CD4-positive, alpha-beta T cell treated with Interleukin-2 at 100 ng/mL for 4 hours (primary cell): ENCODE measurements around the gene CGNL1.

ENCODE experiments used
- DNase-seq: peaks from one replicate; pipeline ENCODE4 v3.0.0-alpha.2; 2020; ENCODE audit warnings: low spot score

The CGNL1 gene

DNA sequence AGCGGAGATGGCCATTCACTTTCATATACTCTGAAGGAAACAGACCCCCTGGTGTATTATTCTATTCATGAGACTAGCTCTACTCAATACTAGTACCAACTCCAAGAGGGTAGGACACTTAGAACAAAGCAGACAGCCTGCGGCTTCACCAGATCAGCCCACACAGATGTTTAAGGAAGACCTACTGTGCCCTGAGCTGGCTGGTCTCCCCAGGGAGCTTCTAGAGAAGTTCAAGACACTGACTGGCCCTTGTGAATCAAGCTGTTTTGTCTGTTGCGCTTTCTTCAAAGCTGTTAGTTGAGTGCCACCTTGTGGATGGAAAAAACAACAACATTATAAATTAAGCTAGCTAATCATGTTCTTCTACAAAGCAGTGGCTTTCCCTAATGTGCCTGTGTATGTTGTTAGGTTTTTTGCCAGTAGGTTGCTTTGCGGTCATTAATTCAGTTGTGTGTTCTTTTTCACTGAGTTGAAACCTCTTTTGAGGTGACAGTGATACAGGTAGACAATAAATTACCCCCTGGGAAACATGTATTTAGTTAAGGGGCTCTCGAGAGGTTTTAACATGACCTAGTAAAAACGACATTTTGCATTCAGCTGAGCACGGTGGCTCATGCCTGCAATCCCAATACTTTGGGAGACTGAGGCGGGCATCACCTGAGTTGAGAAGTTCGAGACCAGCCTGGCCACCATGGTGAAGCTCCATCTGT lies 151.2 kb downstream of the CGNL1 start:
- DNase-seq: peak; percentile 27

DNA sequence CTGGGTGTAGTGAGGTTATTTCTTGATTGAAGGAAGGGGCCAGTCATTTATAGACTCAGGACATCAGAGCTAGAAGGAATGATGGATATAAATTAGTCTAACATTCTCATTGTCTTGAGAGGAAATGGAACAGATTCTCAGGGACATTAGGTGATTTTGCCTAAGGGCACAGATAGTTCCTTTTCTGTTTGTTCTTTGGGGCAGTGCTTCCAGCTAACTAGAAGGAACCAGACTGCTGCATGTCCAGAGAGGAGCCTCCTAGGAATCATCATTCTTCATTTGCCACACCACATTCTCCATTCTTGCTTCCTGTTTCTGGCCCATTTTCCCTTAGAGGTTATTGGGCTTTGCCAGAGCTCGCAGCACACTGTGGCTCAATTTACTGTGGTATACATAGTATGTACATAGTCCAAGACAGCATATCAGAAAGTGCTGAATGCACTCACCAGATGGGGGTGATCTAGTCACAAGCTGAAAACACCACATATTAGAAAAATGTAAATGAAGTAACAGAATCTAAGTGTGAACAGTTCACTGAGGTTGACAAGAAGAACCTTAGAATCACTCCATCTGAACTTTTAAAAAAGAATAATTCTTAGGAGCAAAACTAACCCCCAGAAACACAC lies 152.7 kb downstream of the CGNL1 start:
- DNase-seq: no peak

DNA sequence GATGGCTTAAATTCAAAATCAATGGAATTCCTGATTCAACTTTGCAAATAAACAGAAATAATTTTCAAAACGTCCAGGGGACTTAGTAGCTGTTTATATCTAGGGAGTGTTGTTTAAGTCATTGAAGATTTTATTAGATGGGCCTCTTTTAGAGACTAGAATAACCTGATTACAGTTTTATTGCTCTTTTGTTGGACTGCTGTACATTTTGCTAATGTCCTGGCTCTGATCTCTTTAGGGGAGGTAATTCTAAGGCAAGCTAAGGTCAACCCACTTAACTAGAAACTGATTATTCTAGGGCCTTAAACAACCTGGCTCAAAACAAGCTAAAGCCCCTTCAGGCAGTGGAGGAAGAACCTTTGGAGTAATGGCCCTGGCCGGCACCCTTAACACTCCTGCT lies 153.4 kb downstream of the CGNL1 start:
- no peak for DNase-seq

DNA sequence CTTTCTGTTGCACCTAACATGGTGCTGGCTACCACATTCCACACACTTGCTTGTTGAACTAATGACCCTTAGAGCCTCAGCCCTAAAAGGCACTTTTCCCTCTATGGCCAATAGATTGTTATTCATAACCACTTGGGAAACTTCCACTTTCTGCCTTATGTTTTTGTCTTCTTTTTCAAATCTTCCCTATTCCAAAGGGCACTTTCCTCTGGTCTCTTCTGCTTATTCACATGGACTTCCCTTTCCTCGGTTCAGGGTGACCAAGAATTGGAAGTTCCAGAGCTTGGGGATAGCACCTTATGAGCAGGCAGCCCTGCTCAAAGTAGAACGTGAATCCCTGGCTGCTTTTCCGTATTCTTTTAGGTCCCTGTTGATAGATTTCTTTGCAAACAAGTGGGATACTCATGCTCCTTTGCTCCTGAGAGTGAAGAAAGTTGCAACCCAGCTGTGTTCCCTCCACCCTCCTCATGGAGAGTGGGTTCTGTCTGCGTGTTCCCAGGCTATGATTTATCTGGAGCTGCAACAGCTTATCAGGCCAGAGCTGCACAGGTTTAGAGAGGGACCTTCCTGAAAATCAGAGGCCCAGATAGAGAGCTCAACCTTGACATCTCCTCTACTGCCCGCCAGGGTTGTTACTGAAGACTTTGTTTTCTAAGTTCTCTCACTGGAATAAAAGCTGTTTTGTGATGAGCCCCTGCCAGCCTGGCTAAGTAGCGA lies 156.6 kb downstream of the CGNL1 start:
- no peak for DNase-seq

GRCh38 chr15:57533448-57533799 lies 157.1 kb downstream of the CGNL1 start:
- DNase-seq: no peak

- no peak for DNase-seq
Measured at GRCh38 chr15:57534281-57534680, 158.0 kb downstream of the CGNL1 start.

- DNase-seq: no peak
Measured at GRCh38 chr15:57537072-57537471, 160.8 kb downstream of the CGNL1 start.

DNA sequence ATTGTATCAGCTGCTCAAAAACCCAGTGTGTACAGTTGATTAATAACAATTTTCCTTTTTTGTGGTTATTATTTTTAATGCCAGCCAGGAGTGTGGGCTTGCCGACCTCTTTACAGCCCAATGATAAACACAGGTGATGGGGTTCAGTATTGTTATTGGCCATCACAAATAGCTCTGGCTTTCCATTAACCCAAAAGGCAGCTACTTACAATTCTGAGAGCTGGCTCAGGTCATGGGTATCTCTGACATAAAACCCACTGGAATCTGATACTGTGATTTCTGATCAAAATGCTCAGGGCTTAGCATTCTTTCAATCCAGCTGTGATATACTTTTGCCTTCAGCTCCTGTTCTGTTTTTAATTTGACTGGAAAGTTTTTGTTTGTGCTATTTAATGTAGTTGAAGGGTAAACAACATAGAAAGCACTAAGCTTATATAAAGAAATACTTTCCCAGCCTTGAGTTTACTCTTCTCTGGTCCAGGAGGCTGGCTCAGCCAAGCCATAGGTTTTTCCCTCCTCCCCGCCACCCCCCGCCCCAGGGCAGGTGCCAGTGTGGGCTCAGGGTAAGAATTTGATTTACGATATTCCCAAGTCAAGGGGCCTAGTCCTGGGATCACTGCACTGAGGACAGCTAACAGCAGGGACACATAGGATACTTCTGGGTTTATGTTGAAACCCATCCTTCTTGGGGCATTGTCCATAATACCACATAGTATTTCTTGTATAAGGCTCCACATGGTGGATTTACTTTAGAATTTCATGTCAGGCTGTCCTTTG lies 161.4 kb downstream of the CGNL1 start:
- no peak for DNase-seq

DNA sequence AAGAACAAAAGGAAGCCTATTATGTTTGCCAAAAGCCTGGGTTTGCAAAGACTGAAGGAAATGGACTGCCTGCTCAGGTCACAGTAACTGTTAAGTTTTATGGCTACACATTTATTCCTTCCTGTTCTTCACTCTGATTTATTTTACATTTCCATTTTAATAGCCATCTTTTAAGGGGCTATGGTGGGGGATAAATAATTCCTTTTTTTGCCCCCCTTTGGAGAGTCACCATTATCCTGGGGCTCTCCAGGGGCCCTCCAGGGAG lies 161.9 kb downstream of the CGNL1 start:
- no peak for DNase-seq

DNA sequence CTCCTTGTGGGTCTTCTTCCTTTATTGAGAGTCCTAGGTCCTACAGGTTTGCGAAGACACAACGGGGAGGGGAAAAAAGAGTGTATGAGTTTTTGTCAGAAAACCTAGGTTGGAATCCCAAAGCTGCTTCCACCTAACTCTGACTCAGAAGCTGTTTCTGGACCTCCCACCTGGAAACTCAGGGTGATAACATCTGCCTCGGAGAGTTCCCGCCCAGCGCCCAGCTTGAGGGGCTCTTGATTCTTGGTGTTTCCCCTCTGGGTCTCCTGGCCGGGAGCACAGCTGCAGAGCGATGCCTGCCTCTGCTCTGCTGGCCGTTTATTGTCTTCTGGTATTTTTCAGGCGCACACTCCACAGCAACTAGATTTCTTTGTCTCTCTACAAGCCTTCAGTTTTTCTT lies 162.5 kb downstream of the CGNL1 start:
- no peak for DNase-seq

GRCh38 chr15:57540211-57540610 lies 163.9 kb downstream of the CGNL1 start:
- no peak for DNase-seq

- DNase-seq: no peak
Measured at GRCh38 chr15:57540736-57541135, 164.4 kb downstream of the CGNL1 start.

- no peak for DNase-seq
Measured at GRCh38 chr15:57541271-57541670, 165.0 kb downstream of the CGNL1 start.

DNA sequence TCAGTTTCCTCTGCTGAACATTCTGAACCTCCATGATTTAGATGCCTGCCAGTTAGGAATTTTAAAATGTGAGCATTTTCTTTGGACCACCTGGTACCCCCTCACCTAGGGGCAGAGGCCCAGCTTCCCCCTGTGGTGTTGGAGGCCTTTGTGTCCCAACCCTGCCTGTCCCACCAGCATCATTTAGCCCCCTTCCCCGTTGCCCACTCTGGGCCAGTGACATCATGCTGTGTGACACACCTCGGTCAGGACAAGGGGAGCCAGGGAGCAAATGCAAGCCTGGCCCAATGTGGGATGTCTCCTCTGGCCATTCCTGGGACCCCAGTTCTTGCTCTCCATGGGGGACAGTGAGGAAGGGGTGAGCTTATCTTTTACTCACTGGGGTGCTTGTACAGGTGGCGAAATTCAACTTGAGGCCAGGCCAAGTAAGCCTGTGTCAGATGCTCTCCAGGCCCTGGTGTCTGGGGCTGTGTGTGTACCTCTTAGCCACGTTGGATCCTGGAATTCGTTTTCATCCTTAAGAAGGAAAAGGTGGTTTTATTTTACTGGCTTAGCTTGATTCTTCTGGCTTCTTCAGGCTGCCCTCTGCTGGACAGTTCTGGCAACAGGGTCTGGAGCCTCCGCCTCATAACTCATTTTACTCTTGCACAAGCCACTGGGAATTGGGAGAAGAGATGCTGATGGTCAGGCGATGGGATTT lies 165.7 kb downstream of the CGNL1 start:
- no peak for DNase-seq

DNA sequence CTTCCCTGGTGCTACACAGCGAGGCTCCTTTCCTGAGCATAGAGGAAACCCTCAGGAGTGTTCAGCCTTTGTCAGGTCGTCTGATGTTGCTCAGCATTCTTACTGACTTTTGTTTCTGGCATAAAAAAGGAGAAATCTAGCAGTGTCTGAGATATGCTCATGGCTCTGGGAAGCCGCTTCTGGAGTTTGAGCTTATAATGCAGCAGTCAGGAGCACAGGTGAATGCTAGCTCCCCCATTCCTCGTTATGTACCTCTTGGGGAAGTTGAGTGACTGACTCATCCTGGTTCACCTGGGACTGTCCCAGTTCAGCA lies 166.2 kb downstream of the CGNL1 start:
- no peak for DNase-seq

- no peak for DNase-seq
Measured at GRCh38 chr15:57544848-57545480, 168.7 kb downstream of the CGNL1 start.

GRCh38 chr15:57545995-57546394 lies 169.7 kb downstream of the CGNL1 start:
- DNase-seq: no peak

DNA sequence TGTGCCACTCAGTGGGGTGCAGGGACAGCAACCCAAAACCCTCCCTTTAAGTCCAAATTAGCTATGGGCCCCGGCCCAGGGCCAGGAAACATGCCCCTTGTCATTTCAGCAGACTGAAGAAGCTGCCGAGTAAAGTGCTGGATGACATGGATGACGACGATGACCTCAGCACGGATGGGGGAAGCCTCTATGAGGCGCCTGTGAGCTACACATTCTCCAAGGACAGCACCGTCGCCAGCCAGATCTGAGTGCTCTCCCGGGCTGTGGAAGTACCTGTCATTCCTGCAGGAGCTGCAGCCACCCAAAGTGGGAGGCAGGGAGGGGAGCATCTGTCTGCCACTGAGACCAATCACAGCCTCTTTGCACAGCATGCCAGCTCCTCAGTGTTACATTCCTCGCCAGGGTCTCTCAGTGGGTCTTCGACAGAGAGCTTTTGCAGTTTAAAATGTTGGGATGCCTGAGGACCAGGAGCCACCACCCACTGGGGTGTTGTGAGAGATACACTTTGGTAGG lies 171.0 kb downstream of the CGNL1 start:
- no peak for DNase-seq

DNA sequence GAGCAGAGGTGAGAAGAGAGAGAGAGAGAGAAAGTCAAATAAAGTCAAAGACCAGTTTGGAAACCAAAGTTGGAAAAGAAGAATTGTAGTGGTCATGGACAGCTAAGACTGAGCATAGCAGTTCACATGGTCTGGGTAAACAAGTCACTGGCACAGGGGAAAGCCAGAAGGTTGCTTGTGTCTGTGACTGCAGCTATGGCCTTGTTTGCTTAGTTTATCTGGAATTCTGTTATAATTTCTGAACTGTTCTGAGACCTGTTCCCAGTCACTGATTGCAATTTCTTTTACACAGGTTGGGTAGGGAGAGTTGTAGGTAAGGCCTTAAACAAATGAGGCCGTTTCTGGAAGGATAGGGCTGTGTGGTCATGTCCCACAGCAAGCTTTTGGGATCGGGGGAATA lies 172.0 kb downstream of the CGNL1 start:
- no peak for DNase-seq

DNA sequence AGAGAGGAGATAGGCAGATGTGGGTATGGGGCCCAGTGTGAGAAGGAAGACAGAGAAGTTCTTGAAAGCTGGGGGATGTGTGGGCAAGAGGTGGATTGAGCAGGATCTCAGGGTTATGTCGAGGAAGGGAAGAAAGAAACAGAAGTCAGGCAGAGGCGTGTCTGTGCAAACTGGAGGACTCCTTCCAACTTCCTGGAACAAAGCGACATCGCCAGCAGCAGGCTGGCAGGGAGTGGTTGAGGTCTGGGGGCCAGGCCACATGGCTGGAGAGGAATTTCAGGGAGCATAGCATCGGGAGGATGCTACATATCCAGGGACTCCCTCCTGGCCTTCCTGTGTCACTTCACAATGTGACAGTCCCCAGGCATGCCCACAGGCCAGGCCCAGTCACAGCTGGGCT lies 172.5 kb downstream of the CGNL1 start:
- DNase-seq: no peak

- no peak for DNase-seq
Measured at GRCh38 chr15:57549935-57550334, 173.6 kb downstream of the CGNL1 start.

DNA sequence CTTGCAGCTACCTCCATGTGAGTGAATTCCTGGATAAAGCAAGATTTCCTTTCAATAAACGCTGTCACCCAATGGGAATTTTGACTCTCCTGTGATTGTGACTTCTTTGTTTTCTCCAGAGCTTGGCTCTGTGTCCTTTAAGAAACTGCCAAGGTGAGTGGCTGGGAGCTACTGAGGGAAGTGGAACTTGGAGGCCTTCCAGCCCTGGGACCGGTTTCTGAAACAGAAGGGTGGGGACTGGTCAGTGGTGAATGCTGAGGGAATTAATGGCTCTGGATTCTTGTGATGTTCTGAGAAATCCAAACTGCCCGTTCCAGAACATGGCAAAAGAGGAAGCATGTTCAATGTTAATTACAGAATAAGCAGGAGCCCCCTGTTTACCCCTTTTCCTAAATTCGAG lies 174.3 kb downstream of the CGNL1 start:
- DNase-seq: no peak
